HepG2 (cell line): Measurements from ENCODE around the gene ACSM5. TPM values are rescaled to one million over a fixed set of nuclear protein-coding genes. Genes with fewer than 3 reads are reported as not detected.

Experiments
- ATF5 ChIP-seq: sonication (generic); formaldehyde crosslinking; IDR thresholded peaks from 2 replicates; pipeline ENCODE4 v1.4.0; 2020; ENCODE audit warnings: mild to moderate bottlenecking, low read depth, missing genetic modification reagents
- BHLHE40 ChIP-seq: IDR thresholded peaks from 2 replicates; pipeline ENCODE4 v1.6.1; 2011; ENCODE audit warnings: low read length, improper control_type of control experiment
- CC2D1A ChIP-seq: sonication (generic); formaldehyde crosslinking; IDR thresholded peaks from 2 replicates; pipeline ENCODE4 v1.8.1; 2023; ENCODE audit warnings: mild to moderate bottlenecking, missing genetic modification reagents
- GABPA ChIP-seq, 2 experiments: IDR thresholded peaks; 2 replicates each; pipeline ENCODE4 v1.6.1; 2011 to 2016; ENCODE audit warnings: low read depth in 2 of 2, low read length in 1 of 2, missing biosample characterization in 1 of 2, missing genetic modification characterization in 1 of 2
- GZF1 ChIP-seq: sonication (generic); formaldehyde crosslinking; IDR thresholded peaks from 2 replicates; pipeline ENCODE4 v1.5.1; 2020; ENCODE audit warnings: mild to moderate bottlenecking, missing genetic modification reagents
- HNRNPLL ChIP-seq: fragments of 200-400 bp; formaldehyde crosslinking; IDR thresholded peaks from 2 replicates; pipeline ENCODE4 v1.6.1; 2017; ENCODE audit warnings: mild to moderate bottlenecking, low read depth, low read length; ENCODE audit not compliant: poor library complexity, severe bottlenecking
- HOXA9 ChIP-seq: sonication (generic); formaldehyde crosslinking; IDR thresholded peaks from 2 replicates; pipeline ENCODE4 v1.8.1; 2022; ENCODE audit warnings: missing genetic modification reagents, mild to moderate bottlenecking, moderate library complexity, borderline replicate concordance
- MAF1 ChIP-seq: sonication (generic); formaldehyde crosslinking; IDR thresholded peaks from 2 replicates; pipeline ENCODE4 v1.5.0; 2020; ENCODE audit warnings: missing genetic modification reagents, borderline replicate concordance
- NR2F2 ChIP-seq: IDR thresholded peaks from 2 replicates; pipeline ENCODE4 v1.6.1; 2012; ENCODE audit warnings: low read depth, inconsistent platforms, borderline replicate concordance
- NR3C1 ChIP-seq: sonication (generic); formaldehyde crosslinking; IDR thresholded peaks from 2 replicates; pipeline ENCODE4 v1.4.0; 2020; ENCODE audit warnings: missing genetic modification reagents
- ONECUT2 ChIP-seq: sonication (generic); formaldehyde crosslinking; IDR thresholded peaks from 2 replicates; pipeline ENCODE4 v1.4.0; 2020; ENCODE audit warnings: missing genetic modification reagents
- SALL2 ChIP-seq: sonication (generic); formaldehyde crosslinking; IDR thresholded peaks from 2 replicates; pipeline ENCODE4 v1.8.1; 2023; ENCODE audit warnings: mild to moderate bottlenecking, missing genetic modification reagents, inconsistent platforms
- SRSF4 ChIP-seq: fragments of 200-400 bp; formaldehyde crosslinking; IDR thresholded peaks from one replicate; pipeline ENCODE4 v1.6.1; 2018; ENCODE audit warnings: mild to moderate bottlenecking, low read depth, low read length, moderate library complexity; ENCODE audit not compliant: poor library complexity, severe bottlenecking
- SSRP1 ChIP-seq: IDR thresholded peaks from 2 replicates; pipeline ENCODE4 v1.6.1; 2016; ENCODE audit warnings: control low read depth
- TBX2 ChIP-seq: sonication (generic); formaldehyde crosslinking; IDR thresholded peaks from 2 replicates; pipeline ENCODE4 v1.5.0; 2020; ENCODE audit warnings: missing genetic modification reagents, mild to moderate bottlenecking, borderline replicate concordance
- ZNF101 ChIP-seq: sonication (generic); formaldehyde crosslinking; IDR thresholded peaks from 2 replicates; pipeline ENCODE4 v1.4.0; 2020; ENCODE audit warnings: mild to moderate bottlenecking, low read depth, missing genetic modification reagents, borderline replicate concordance
- ZNF263 ChIP-seq: sonication (generic); formaldehyde crosslinking; IDR thresholded peaks from 2 replicates; pipeline ENCODE4 v1.4.0; 2020; ENCODE audit warnings: missing genetic modification reagents
- ZNF546 ChIP-seq: sonication (generic); formaldehyde crosslinking; conservative IDR thresholded peaks from 2 replicates; pipeline ENCODE4 v1.8.1; 2023; ENCODE audit warnings: mild to moderate bottlenecking, missing genetic modification reagents
- ZNF678 ChIP-seq: sonication (generic); formaldehyde crosslinking; IDR thresholded peaks from 2 replicates; pipeline ENCODE4 v1.4.0; 2020; ENCODE audit warnings: mild to moderate bottlenecking, missing genetic modification reagents
- ZNF768 ChIP-seq: sonication (generic); formaldehyde crosslinking; IDR thresholded peaks from 2 replicates; pipeline ENCODE4 v1.4.0; 2020; ENCODE audit warnings: missing genetic modification reagents
- ZNF777 ChIP-seq: sonication (generic); formaldehyde crosslinking; IDR thresholded peaks from 2 replicates; pipeline ENCODE4 v1.4.0; 2020; ENCODE audit warnings: missing genetic modification reagents
- ZSCAN29 ChIP-seq: sonication (generic); formaldehyde crosslinking; conservative IDR thresholded peaks from 2 replicates; pipeline ENCODE4 v1.4.0; 2020; ENCODE audit warnings: mild to moderate bottlenecking, missing genetic modification reagents
- polyA plus RNA-seq, 8 experiments: library from polyadenylated mRNA; depleted of rRNA in 3 of 8; stranded (reverse) in 7 of 8; unstranded in 1 of 8; fragments of >200 nt; fragmentation: Illumina TruSeq in 4 of 8; extraction: Trizol in 4 of 8; gene quantifications; 2 replicates each; pipeline versions ENCODE4 v1.2.1 to v1.2.3, GENCODE V29; 2011 to 2016; ENCODE audit warnings: low read depth in 4 of 8, missing spikeins in 1 of 8, mixed read lengths in 1 of 8; ENCODE audit not compliant: insufficient read depth in 1 of 8
- total RNA-seq, 5 experiments: library from RNA; depleted of rRNA; stranded (reverse); fragments of >200 nt; fragmentation: Illumina TruSeq; extraction: Trizol; gene quantifications; 2 replicates each; pipeline ENCODE4 v1.2.3, GENCODE V29; 2016; ENCODE audit warnings: low read depth in 1 of 5

The ACSM5 gene
- total and polyA plus RNA-seq, 2 of the 13 experiments (the other 11 are each of a cell fraction or from before 2014, with no cell fraction given) = 9.1 to 15.0 TPM

- TF ChIP-seq ONECUT2 (peak; percentile 50; the same call in 1 of the 2 replicates), ZNF101 (CRISPR knock-in tag) (no peak), SALL2 (CRISPR knock-in tag) (no peak), ATF5 (no peak), NR2F2 (peak; percentile 65; the same call in 1 of the 2 replicates), ZNF546 (CRISPR knock-in tag) (0 out of 2 replicates have a peak, but pooled peaks have one; percentile 33), ZSCAN29 (CRISPR knock-in tag) (peak; percentile 76; the same call in 1 of the 2 replicates), MAF1 (CRISPR knock-in tag) (no peak), ZNF768 (CRISPR knock-in tag) (no peak; the same call in 1 of the 2 replicates), HNRNPLL (no peak), CC2D1A (CRISPR knock-in tag) (no peak), GZF1 (no peak), ZNF263 (CRISPR knock-in tag) (0 out of 2 replicates have a peak, but pooled peaks have one; percentile 20), ZNF678 (CRISPR knock-in tag) (no peak), GABPA (IDR thresholded peaks at IDR 0.05; ENCODE audit: low read depth, low read length) (no peak), GABPA (CRISPR knock-in tag; IDR thresholded peaks at IDR 0.05; ENCODE audit: low read depth) (0 out of 2 replicates have a peak, but pooled peaks have one; percentile 8), TBX2 (CRISPR knock-in tag) (peak; percentile 77; the same call in 1 of the 2 replicates), ZNF777 (CRISPR knock-in tag) (no peak; the same call in 1 of the 2 replicates), NR3C1 (CRISPR knock-in tag) (no peak), SRSF4 (no peak), HOXA9 (CRISPR knock-in tag) (peak; percentile 56; the same call in 1 of the 2 replicates), SSRP1 (CRISPR knock-in tag) (no peak), BHLHE40 (no peak)
Measured at GRCh38 chr16:20424129-20424866, 15.0 kb downstream of the ACSM5 start (continued).
